CD4-positive, alpha-beta T cell treated with Interferon gamma for 1 hour (primary cell): ENCODE results near the gene FSTL1.

ENCODE experiments used
- DNase-seq: peaks from one replicate; pipeline ENCODE4 v3.0.0-alpha.2; 2020

The FSTL1 gene

DNA sequence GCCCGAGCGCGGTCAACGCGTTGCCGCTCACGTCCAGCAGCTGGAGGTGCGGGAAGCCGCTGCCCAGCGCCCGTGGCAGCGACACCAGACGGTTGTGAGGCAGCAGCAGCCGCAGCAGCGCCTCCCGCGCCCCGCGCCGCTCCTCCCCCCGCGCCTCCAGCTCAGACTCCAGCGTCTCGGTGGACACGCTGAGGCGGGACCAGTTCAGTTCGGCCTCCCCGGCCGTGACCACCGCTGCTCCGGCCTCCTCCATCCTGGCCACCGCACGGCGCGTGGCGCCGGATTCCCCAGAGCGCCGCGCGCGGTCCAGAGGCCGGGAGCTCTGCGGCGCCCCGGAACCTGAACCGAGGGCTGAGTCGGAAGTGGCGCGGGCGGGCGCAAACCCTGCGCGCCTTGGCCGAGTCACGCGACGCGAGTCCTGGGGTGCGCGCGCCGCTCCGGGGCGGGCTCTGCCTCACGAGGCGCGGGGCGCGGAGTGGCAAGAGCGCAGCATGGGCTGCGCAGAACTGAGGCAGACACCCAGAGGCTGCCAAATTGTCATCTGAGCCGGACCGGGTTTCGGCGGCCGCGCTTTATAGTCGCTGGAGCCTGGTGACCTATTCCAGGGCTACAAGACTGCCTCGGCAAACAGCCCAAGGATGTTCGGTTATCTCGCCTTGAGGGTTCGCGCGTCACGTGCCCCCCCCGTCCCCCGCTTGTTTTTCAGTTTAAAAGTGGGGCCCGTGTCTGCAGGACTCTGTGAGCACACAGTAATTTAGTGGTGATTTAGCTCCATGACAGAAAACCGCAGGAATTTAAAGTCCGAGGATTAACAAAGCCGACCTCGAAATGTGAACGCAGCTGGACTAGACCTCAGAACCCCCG is 101.6 kb downstream of the FSTL1 start, which contains the start of gene LRRC58:
Gene LRRC58 (minus strand): TSS at position 364 of the 864 bp plus-strand sequence. CDS start 111 bp downstream, at position 253.
- peak; percentile 87 for DNase-seq

DNA sequence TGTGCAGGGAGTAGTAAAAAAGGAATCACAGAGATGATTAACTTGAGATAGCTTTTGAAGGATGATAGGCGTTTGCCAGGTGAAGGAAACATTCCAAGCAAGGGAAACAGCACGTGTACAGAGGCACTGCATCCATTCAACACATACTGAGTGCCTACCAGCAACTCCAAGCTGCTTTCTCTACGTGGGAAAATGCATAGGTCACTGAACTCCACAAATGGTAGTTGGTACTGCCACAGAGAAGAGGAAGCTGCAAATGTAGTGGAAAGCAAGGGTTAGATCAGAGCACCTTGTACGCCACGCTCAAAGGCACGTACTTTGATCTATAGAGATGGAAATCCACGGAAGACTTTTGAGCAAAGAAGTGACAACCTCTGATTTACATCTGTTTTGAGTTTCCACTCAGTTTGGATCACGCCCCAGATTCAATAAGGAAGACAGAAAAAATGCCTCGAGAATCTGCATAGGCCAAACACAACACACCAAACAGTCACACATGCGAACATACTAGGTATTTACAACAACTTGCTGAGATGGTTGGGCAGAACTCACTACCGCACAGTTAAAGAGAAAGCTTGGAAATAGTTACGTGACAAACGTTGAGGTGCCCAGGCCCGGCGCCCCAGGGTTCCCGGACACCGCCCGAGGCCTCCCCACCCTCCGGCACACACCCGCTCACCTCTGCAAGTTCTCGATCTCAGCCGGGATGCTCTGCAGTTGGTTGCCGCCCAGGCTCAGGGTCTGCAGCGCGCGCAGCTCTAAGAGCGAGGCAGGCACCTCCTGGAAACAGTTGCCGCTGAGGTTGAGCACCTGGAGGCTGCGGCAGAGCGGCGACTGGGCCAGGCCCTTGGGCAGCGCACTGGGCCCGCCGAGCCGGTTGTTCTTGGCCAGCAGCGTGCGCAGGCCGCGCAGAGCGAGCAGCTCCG is 102.5 kb downstream of the FSTL1 start:
- DNase-seq = peak; percentile 48

DNA sequence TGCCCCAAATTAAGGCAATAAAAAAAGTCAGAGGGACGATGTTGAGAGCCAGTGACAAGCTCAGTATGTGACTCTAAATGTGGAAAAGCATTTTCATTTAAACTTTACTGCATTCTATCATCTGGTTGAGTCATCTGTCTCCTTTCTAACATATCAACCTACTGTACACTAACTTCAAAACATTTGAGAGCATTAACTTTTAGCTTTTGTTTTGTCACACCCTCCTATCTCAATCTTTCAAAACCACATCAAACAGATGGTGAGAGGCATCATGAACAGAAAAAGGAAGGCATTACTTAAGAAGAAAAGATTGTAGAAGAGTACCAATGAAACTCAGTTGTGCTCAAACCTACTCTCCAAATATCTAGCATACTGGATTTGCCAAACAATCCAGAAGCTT is 106.4 kb downstream of the FSTL1 start:
- DNase-seq = no peak
